AG04450 (cell line): ENCODE data around the gene TCERG1L. TPM values are rescaled to one million over a fixed set of nuclear protein-coding genes. Genes with fewer than 3 reads are reported as not detected.

Source experiments
- CTCF ChIA-PET: fragments of 300-600, 350-600 bp; formaldehyde crosslinking; extraction: SDS; loops from one replicate; lab custom pipeline; 2022; ENCODE audit warnings: antibody characterized with exemption, inconsistent platforms; lab: Charles Lee
- POLR2A ChIA-PET: fragments of 350-600 bp; formaldehyde crosslinking; extraction: SDS; loops from one replicate; lab custom pipeline; 2021; ENCODE audit warnings: antibody characterized with exemption, inconsistent platforms; lab: Yijun Ruan, JAX
- DNase-seq: peaks from one replicate; pipeline ENCODE4 v3.0.0-alpha.2; 2011; ENCODE audit warnings: low read depth, low spot score
- H3K27ac ChIP-seq: one replicate; pipeline ENCODE4 v1.5.1; 2012; ENCODE audit warnings: low read depth, low read length, control low read depth
- H3K27me3 ChIP-seq: one replicate; pipeline ENCODE4 v1.6.0; 2012; ENCODE audit warnings: low read length; ENCODE audit not compliant: control insufficient read depth, insufficient read depth
- H3K4me3 ChIP-seq: 2 replicates; pipeline ENCODE4 v1.5.1; 2011; ENCODE audit warnings: mild to moderate bottlenecking, low read depth, low read length, control low read depth
- H3K9me3 ChIP-seq: 2 replicates; pipeline ENCODE4 v1.5.1; 2012; ENCODE audit warnings: low read length; ENCODE audit not compliant: control insufficient read depth, insufficient read depth
- CTCF ChIP-seq: IDR thresholded peaks from 2 replicates; pipeline ENCODE4 v1.5.1; 2011; ENCODE audit warnings: low read depth, low read length, control low read depth, inconsistent platforms
- polyA plus RNA-seq: library from polyadenylated mRNA; depleted of rRNA; stranded (reverse); fragments of >200 nt; gene quantifications from 2 replicates; pipeline ENCODE4 v1.2.3, GENCODE V29; 2011

Gene TCERG1L
- polyA plus RNA-seq, 1 experiment: not detected

GRCh38 chr10:131211965-131212619 lies 99.4 kb downstream of the TCERG1L start:
- no peaks in the 10 kb centered on the region for H3K27me3 ChIP-seq
- H3K27ac ChIP-seq: no peak overlapping the region
- H3K9me3 ChIP-seq: peaks cover 82% of the 10 kb centered on the region
- DNase-seq: no peak
- no peak for TF ChIP-seq CTCF
- ChIA-PET CTCF (no interaction called here), POLR2A (no interaction called here)
- H3K4me3 ChIP-seq: no peak overlapping the region

DNA sequence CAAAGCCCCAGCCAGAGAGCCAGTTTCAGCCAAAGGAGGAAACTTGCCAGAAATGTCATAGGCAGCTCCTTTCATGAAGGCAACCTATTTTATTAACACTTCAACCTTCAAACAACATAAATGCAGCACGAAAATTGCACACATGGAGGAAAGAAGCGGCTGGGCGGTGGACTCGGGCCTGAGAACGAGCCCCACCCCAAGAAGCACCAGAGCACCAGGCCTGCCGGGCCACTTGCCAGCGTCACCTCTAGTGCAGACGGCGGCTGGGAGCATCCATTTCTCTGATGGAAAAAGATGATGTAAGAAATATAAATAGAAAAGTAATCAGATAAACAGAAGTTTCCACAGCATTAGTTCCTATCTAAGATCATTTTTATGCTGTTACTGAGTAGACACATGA lies 100.0 kb downstream of the TCERG1L start:
- POLR2A ChIA-PET: no interaction called here
- no peak for DNase-seq
- Histone ChIP-seq H3K27ac (no peak overlapping the region), H3K4me3 (no peak overlapping the region), H3K9me3 (peaks cover 82% of the 10 kb centered on the region), H3K27me3 (no peaks in the 10 kb centered on the region)
- CTCF ChIA-PET: no interaction called here
- TF ChIP-seq CTCF: no peak

GRCh38 chr10:131211146-131211545 lies 100.4 kb downstream of the TCERG1L start:
- H3K9me3 ChIP-seq: peaks cover 83% of the 10 kb centered on the region
- H3K4me3 ChIP-seq: no peak overlapping the region
- ChIA-PET CTCF (no interaction called here), POLR2A (no interaction called here)
- no peak for TF ChIP-seq CTCF
- no peaks in the 10 kb centered on the region for H3K27me3 ChIP-seq
- no peak overlapping the region for H3K27ac ChIP-seq
- no peak for DNase-seq

- TF ChIP-seq CTCF: no peak
- ChIA-PET POLR2A (no interaction called here), CTCF (no interaction called here)
- Histone ChIP-seq H3K4me3 (no peak overlapping the region), H3K27ac (no peak overlapping the region), H3K27me3 (no peaks in the 10 kb centered on the region), H3K9me3 (peaks cover 82% of the 10 kb centered on the region)
- DNase-seq: no peak
These were observed 101.3 kb downstream of the TCERG1L start for GRCh38 chr10:131210181-131210580.

DNA sequence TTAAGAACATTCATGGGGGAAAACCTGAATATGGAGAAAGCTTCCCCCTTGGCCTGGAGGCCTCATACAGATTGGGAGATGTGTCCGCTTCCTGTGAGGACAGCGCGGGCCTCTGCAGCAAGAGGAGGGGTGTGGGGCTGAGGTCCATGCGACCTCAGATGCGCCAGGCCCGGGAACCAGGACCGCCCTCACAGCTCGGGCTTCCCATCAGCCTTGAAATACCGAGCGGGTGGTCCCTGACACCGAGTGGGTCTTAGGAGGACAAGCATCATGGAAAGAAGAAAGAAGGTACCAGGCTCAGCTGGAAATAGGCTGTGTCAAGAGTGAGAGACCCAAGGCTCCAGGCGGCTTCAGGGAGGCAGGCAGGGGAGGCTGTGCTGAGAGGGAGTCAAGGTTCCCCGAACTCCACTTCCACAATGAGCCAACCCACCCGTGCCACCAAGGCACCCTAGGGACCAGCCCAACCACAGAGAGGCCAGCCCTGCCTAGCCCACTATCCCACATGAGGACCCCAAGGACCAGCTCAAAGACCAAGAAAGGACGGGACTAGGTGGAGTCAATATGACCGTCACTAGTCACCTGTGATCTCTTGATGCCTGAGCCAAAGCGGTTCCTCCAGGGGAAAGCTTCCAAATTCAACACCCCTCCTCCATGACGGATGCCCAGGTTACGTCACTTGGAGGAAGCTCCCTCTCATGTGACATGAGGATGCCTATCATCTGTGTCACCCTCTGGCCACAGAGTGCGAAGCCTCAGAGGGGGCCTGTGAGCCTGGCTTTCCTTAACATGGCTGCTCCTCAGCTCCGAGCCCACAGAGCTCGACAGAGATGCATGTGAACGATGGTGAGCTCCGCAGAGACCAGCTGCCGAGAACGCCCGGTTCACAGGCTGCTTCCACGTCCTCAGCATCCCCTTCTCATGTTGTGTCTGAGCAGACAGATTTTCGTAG lies 103.7 kb downstream of the TCERG1L start:
- no peak for DNase-seq
- ChIA-PET CTCF (no interaction called here), POLR2A (no interaction called here)
- Histone ChIP-seq H3K9me3 (peaks cover 81% of the 10 kb centered on the region), H3K27ac (no peak overlapping the region), H3K4me3 (no peak overlapping the region), H3K27me3 (no peaks in the 10 kb centered on the region)
- TF ChIP-seq CTCF: no peak
